ENCODE data around the gene RSKR. TPM values are rescaled to one million over a fixed set of nuclear protein-coding genes. Genes with fewer than 3 reads are reported as not detected.

RSKR gene
- total and polyA plus RNA-seq, 9 of the 15 experiments (the other 6 are each of a cell fraction or from before 2014, with no cell fraction given) = 1.4 to 42.3 (median 16.2) TPM

DNA sequence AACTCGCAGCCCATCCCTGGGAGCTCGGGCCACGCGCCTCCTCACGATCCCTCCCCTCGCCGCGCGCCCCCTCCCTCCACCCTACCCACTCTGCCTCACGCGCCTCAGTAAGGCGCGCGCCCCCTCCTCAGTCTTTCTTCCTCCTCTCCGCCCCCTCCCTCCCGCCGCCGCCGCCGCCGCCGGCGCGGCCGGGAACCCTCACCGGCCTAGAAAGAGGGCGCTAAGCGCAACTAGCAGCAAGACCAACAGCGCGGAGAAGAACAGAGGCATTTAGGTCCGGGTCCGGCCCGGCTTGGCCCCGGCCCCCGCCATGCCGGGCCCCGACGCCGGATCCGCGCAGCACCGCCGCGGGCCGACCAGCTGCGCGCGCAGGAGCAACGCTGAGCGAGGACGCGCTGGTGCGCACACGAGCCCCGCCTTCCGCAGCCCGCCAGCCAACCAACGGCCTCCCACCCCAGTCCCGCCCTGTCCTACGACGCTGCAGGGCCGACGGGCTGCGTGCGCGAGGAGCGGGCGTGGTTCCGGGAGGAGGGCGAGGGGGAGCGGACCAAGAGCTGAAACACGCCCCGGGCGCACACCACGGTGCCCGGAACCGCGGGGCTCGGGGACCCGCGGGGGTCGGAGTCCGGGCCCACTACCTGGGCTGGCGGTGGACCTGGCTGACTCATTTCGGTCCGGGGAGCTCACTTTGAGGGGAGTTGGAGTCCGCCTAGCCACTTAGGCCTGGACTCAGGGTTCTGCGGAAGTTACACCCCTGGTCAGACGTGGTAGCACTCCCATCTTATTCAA, 31.0 kb upstream of the RSKR start, which contains the start of gene BLTP2 (continued):
- TF ChIP-seq, protein P1, sequence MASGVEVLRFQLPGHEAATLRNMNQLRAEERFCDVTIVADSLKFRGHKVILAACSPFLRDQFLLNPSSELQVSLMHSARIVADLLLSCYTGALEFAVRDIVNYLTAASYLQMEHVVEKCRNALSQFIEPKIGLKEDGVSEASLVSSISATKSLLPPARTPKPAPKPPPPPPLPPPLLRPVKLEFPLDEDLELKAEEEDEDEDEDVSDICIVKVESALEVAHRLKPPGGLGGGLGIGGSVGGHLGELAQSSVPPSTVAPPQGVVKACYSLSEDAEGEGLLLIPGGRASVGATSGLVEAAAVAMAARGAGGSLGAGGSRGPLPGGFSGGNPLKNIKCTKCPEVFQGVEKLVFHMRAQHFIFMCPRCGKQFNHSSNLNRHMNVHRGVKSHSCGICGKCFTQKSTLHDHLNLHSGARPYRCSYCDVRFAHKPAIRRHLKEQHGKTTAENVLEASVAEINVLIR (CRISPR knock-in tag; IDR thresholded peaks at IDR 0.05) = peak; percentile 56; the same call in 1 of the 2 replicates
- TF ChIP-seq ZNF217 (CRISPR knock-in tag; IDR thresholded peaks at IDR 0.05) = no peak
- TF ChIP-seq EGR1 (conservative IDR thresholded peaks at IDR 0.05) = peak; percentile 16; the same call in 1 of the 2 replicates
- TF ChIP-seq ELF2 (CRISPR knock-in tag; IDR thresholded peaks at IDR 0.05) = peak; percentile 75; the same call in 1 of the 2 replicates
- no peak for TF ChIP-seq CC2D1A (IDR thresholded peaks at IDR 0.05)
- TF ChIP-seq SP1 (CRISPR knock-in tag; IDR thresholded peaks at IDR 0.05) = peak; percentile 86
- peak in 2 of 3 experiments; percentile 75 to 82 for TF ChIP-seq YY1 (IDR thresholded peaks at IDR 0.05; ENCODE audit: borderline replicate concordance in 1 of 3, control insufficient read depth in 1 of 3, extremely low read depth in 1 of 3, insufficient read depth in 3 of 3, insufficient read length in 1 of 3, insufficient replicate concordance in 2 of 3, low read depth in 1 of 3, low read length in 2 of 3)
- TF ChIP-seq PURB (CRISPR knock-in tag; IDR thresholded peaks at IDR 0.05; ENCODE audit: low read depth) = no peak
- TF ChIP-seq TARDBP (IDR thresholded peaks at IDR 0.05) = 0 out of 2 replicates have a peak, but pooled peaks have one; percentile 64
- TF ChIP-seq SMARCC2 (IDR thresholded peaks at IDR 0.05; ENCODE audit: low read depth) = 0 out of 2 replicates have a peak, but pooled peaks have one; percentile 19
- TF ChIP-seq NCOA1 (IDR thresholded peaks at IDR 0.05; ENCODE audit: low read depth) = peak; percentile 78; the same call in 1 of the 2 replicates
- peak; percentile 69 for TF ChIP-seq FIP1L1 (IDR thresholded peaks at IDR 0.05; ENCODE audit: low read depth, low read length, poor library complexity, severe bottlenecking)
- TF ChIP-seq CSDE1 (IDR thresholded peaks at IDR 0.05) = no peak
- TF ChIP-seq DNMT1 (IDR thresholded peaks at IDR 0.05) = 0 out of 2 replicates have a peak, but pooled peaks have one; percentile 74
- TF ChIP-seq ZNF384 (IDR thresholded peaks at IDR 0.05; ENCODE audit: low read depth, low read length) = peak; percentile 36; the same call in 1 of the 2 replicates
- 0 out of 2 replicates have a peak, but pooled peaks have one; percentile 37 for TF ChIP-seq KDM2B (CRISPR knock-in tag; IDR thresholded peaks at IDR 0.05)
- TF ChIP-seq POLR2B (IDR thresholded peaks at IDR 0.05; ENCODE audit: low read depth, partially characterized antibody) = peak; percentile 89
- peak; percentile 70 for TF ChIP-seq POLR2AphosphoS5 (IDR thresholded peaks at IDR 0.05; ENCODE audit: control insufficient read depth, insufficient read depth, low read depth, low read length)
- TF ChIP-seq, protein P2, sequence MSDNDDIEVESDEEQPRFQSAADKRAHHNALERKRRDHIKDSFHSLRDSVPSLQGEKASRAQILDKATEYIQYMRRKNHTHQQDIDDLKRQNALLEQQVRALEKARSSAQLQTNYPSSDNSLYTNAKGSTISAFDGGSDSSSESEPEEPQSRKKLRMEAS (CRISPR knock-in tag; IDR thresholded peaks at IDR 0.05) = peak; percentile 73; the same call in 1 of the 2 replicates
- TF ChIP-seq ZNF165 (CRISPR knock-in tag; IDR thresholded peaks at IDR 0.05; ENCODE audit: borderline replicate concordance) = no peak
- TF ChIP-seq BHLHE40 (IDR thresholded peaks at IDR 0.05; ENCODE audit: low read length) = peak; percentile 59; the same call in 1 of the 2 replicates
- no peak for TF ChIP-seq PKNOX1 (IDR thresholded peaks at IDR 0.05)
- no peak for TF ChIP-seq NFIX (CRISPR knock-in tag; IDR thresholded peaks at IDR 0.05; ENCODE audit: low read depth)
- TF ChIP-seq, protein P3, sequence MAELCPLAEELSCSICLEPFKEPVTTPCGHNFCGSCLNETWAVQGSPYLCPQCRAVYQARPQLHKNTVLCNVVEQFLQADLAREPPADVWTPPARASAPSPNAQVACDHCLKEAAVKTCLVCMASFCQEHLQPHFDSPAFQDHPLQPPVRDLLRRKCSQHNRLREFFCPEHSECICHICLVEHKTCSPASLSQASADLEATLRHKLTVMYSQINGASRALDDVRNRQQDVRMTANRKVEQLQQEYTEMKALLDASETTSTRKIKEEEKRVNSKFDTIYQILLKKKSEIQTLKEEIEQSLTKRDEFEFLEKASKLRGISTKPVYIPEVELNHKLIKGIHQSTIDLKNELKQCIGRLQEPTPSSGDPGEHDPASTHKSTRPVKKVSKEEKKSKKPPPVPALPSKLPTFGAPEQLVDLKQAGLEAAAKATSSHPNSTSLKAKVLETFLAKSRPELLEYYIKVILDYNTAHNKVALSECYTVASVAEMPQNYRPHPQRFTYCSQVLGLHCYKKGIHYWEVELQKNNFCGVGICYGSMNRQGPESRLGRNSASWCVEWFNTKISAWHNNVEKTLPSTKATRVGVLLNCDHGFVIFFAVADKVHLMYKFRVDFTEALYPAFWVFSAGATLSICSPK (IDR thresholded peaks at IDR 0.05; ENCODE audit: borderline replicate concordance) = no peak

All from K562 (cell line).